HEK293T (cell line): ENCODE data around the gene LHX4.
A peak's percentile ranks its signal among the peaks of the same experiment; 100 is the strongest.

ENCODE experiments used
- CTCF ChIA-PET: fragments of 350-600 bp; formaldehyde crosslinking; extraction: SDS; loops from one replicate; lab custom pipeline; 2021; ENCODE audit warnings: antibody characterized with exemption, inconsistent platforms; lab: Yijun Ruan, JAX
- POLR2A ChIA-PET: fragments of 350-600 bp; formaldehyde crosslinking; extraction: SDS; loops from one replicate; lab custom pipeline; 2020; ENCODE audit warnings: antibody characterized with exemption, inconsistent platforms; lab: Yijun Ruan, JAX
- DNase-seq: peaks from one replicate; pipeline ENCODE4 v3.0.0; 2012; ENCODE audit warnings: mixed read lengths; ENCODE audit errors: extremely low spot score
- ARNT ChIP-seq: fragments of 450-650 bp; IDR thresholded peaks from 2 replicates; pipeline ENCODE4 v1.6.1; 2017; ENCODE audit warnings: mild to moderate bottlenecking
- BHLHE40 ChIP-seq: fragments of 450-650 bp; IDR thresholded peaks from 2 replicates; pipeline ENCODE4 v1.6.1; 2016; ENCODE audit warnings: mild to moderate bottlenecking, moderate library complexity, borderline replicate concordance
- CTBP1 ChIP-seq: fragments of 450-650 bp; IDR thresholded peaks from 2 replicates; pipeline ENCODE4 v1.6.1; 2016; ENCODE audit warnings: borderline replicate concordance
- ELF4 ChIP-seq: fragments of 450-650 bp; IDR thresholded peaks from 2 replicates; pipeline ENCODE4 v1.6.1; 2017; ENCODE audit warnings: antibody characterized with exemption
- FOXA1 ChIP-seq: fragments of 450-650 bp; IDR thresholded peaks from 2 replicates; pipeline ENCODE4 v1.6.1; 2016; ENCODE audit warnings: mild to moderate bottlenecking
- FOXK2 ChIP-seq: fragments of 450-650 bp; IDR thresholded peaks from 2 replicates; pipeline ENCODE4 v1.6.1; 2016; ENCODE audit warnings: mild to moderate bottlenecking
- FOXM1 ChIP-seq: fragments of 450-650 bp; IDR thresholded peaks from 2 replicates; pipeline ENCODE4 v1.6.1; 2017; ENCODE audit warnings: mild to moderate bottlenecking, borderline replicate concordance
- HDGF ChIP-seq: fragments of 450-650 bp; IDR thresholded peaks from 2 replicates; pipeline ENCODE4 v1.6.1; 2017; ENCODE audit warnings: antibody characterized with exemption, borderline replicate concordance
- L3MBTL2 ChIP-seq: fragments of 450-650 bp; conservative IDR thresholded peaks from 2 replicates; pipeline ENCODE4 v1.6.1; 2016; ENCODE audit warnings: mild to moderate bottlenecking
- LEF1 ChIP-seq: fragments of 450-650 bp; IDR thresholded peaks from 2 replicates; pipeline ENCODE4 v1.6.1; 2017; ENCODE audit warnings: mild to moderate bottlenecking, borderline replicate concordance
- NFRKB ChIP-seq: fragments of 450-650 bp; IDR thresholded peaks from 2 replicates; pipeline ENCODE4 v1.6.1; 2016; ENCODE audit warnings: mild to moderate bottlenecking, moderate library complexity
- PKNOX1 ChIP-seq: fragments of 450-650 bp; IDR thresholded peaks from 2 replicates; pipeline ENCODE4 v1.6.1; 2016
- SP1 ChIP-seq: fragments of 450-650 bp; IDR thresholded peaks from 2 replicates; pipeline ENCODE4 v1.6.1; 2017
- SUZ12 ChIP-seq: fragments of 450-650 bp; IDR thresholded peaks from 2 replicates; pipeline ENCODE4 v1.6.1; 2016; ENCODE audit warnings: mild to moderate bottlenecking
- TARDBP ChIP-seq: fragments of 450-650 bp; IDR thresholded peaks from 2 replicates; pipeline ENCODE4 v1.6.1; 2016
- ZNF384 ChIP-seq: fragments of 450-650 bp; IDR thresholded peaks from 2 replicates; pipeline ENCODE4 v1.6.1; 2016

Gene LHX4

GRCh38 chr1:180248731-180249681, 18.9 kb downstream of the LHX4 start:
- POLR2A ChIA-PET: no interaction called here
- peak; percentile 50 for DNase-seq
- CTCF ChIA-PET: interaction anchor here (0.6 to 1.3 kb wide), 3 partner anchors 14 to 233 kb away, joined by 3 to 4 read pairs (median 3); no protein-coding TSS in a partner anchor
- no peak for TF ChIP-seq FOXK2
- no peak for TF ChIP-seq SUZ12
- TF ChIP-seq L3MBTL2: no peak
- TF ChIP-seq ARNT: no peak

- CTCF ChIA-PET: interaction anchor here (0.6 kb wide), 1 partner anchor 232 kb away, joined by 3 read pairs; no protein-coding TSS in a partner anchor
- TF ChIP-seq NFRKB (no peak), PKNOX1 (no peak), SUZ12 (no peak), ELF4 (no peak), SP1 (no peak), ZNF384 (no peak), FOXM1 (no peak), FOXK2 (no peak), FOXA1 (no peak)
- POLR2A ChIA-PET: no interaction called here
- no peak for DNase-seq
Measured at GRCh38 chr1:180249725-180250498, 19.8 kb downstream of the LHX4 start.

GRCh38 chr1:180250499-180250770, 20.4 kb downstream of the LHX4 start:
- no peak for DNase-seq
- TF ChIP-seq CTBP1 (no peak), SUZ12 (no peak), ZNF384 (no peak), FOXK2 (no peak), PKNOX1 (no peak), NFRKB (no peak)
- POLR2A ChIA-PET: no interaction called here
- CTCF ChIA-PET: no interaction called here

- no peak for DNase-seq
- TF ChIP-seq ELF4: no peak
- TF ChIP-seq NFRKB: no peak
- no peak for TF ChIP-seq BHLHE40
- TF ChIP-seq HDGF: no peak
- TF ChIP-seq FOXK2: no peak
- no peak for TF ChIP-seq ZNF384
- TF ChIP-seq L3MBTL2: no peak
- no peak for TF ChIP-seq CTBP1
- TF ChIP-seq ARNT: no peak
- no peak for TF ChIP-seq TARDBP
- TF ChIP-seq FOXM1: no peak
- TF ChIP-seq SP1: no peak
- no peak for TF ChIP-seq PKNOX1
- TF ChIP-seq LEF1: no peak
- no peak for TF ChIP-seq FOXA1
- no peak for TF ChIP-seq SUZ12
- ChIA-PET CTCF (interaction anchor here (0.7 kb wide), 1 partner anchor 97 kb away, joined by 3 read pairs; no protein-coding TSS in a partner anchor), POLR2A (no interaction called here)
Measured at GRCh38 chr1:180250883-180251509, 20.9 kb downstream of the LHX4 start.

GRCh38 chr1:180251526-180252305, 21.7 kb downstream of the LHX4 start:
- ChIA-PET CTCF (interaction anchor here (0.7 to 2.5 kb wide), 4 partner anchors 10 to 97 kb away, joined by 3 to 13 read pairs (median 6); no protein-coding TSS in a partner anchor), POLR2A (no interaction called here)
- no peak for DNase-seq
- no peak for TF ChIP-seq ZNF384
- TF ChIP-seq TARDBP: no peak
- TF ChIP-seq PKNOX1: no peak
- TF ChIP-seq ARNT: no peak
